HG02759 (cell line): ENCODE data around the gene SDSL.

ENCODE experiments used
- ATAC-seq: cut with Tn5 transposase; IDR thresholded peaks from one replicate; pipeline ENCODE4 v1.9.1; 2021; ENCODE audit warnings: mild to moderate bottlenecking, moderate library complexity; ENCODE audit not compliant: unreplicated experiment

Gene SDSL

DNA sequence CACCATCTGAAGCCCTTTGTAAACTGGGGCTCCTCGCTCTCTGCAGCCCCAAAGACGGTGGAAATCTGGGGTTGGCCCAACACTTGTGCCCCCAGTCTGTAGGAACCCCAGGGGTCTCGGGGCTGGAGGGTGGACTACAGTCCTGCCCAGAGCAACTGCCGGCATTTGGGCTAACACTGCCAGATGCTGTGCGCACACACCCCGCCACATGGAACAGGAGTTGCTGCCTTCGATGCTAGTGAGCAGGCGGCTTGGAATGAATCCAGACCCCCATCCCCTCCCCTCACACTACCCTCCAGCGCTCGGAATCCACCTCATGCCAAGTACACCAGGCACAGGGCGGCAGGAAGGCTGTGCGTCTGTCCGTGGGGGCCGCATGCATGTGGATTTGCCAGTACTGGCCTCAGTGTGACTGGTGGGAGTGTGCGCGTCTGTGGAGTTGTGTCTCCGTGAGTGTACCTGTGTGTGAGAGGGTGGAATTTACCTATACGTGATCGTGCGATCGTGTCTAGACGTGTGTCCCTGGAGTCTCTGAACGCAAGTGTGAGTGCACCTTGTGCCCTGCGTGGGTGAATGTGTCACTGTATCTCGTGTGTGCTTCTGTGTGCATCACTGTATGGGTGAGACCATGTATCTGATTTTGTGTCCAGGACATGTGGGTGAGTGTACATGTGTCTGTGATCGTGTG is 44.4 kb downstream of the SDSL start:
- no peak for ATAC-seq

DNA sequence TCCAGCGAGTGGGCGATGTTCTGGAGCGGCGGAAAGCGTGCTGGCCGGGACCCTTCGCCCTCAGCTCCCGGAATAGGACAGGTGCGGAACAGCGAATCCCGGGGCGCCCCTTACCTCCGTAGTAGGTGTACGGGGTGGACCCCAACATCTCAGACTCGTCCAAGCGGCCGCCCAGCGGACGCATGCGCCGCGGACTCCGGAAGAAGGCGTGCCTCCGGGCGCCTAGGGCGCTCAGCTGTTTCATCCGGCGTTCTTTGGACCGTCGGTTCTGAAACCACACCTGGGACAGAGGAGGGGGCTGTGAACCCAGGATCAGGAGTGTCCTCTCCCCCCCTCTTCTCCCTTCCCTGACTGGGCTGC is 44.9 kb downstream of the SDSL start:
- no peak for ATAC-seq

DNA sequence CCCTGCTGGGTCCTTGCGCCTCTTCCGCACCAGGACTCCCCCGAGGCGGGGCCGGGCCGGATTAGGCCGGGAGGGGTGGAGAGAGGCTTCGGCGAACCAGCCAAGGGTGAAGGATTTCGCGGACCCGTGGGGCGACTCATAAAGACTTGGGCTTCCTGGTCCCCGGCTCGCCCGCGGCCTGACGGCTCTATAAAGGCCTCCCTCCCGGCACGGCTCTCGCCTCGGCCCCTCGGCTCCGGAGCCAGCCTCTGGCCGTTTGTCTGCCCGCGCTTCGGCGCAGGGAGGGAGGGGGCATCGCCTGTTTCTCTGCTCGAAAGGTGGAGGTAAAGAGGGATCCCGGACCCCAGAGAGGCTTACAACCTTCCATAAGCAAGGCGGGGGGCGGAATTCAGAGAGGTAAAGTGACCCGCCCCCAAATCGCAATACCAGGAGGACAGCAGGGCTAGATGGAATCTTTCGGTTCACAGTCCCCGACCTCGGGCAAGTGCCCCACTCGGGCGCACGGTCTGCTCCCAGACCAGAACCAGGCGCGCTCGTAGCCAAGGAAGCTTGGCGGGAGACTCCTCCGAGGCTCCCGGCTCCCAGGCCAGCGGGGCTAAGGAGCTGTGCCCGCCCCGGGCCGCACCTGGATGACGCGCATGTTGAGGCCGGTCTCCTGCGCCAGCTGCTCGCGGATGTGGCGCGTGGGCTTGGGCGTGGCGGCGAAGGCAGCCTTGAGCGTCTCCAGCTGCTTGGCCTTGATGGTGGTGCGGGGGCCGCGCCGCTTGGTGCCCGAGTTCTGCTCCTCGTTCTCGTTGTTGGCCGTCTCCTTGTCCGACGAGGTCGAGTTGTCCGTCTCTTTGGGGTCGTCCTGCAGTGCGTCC is 45.6 kb downstream of the SDSL start:
- no peak for ATAC-seq

DNA sequence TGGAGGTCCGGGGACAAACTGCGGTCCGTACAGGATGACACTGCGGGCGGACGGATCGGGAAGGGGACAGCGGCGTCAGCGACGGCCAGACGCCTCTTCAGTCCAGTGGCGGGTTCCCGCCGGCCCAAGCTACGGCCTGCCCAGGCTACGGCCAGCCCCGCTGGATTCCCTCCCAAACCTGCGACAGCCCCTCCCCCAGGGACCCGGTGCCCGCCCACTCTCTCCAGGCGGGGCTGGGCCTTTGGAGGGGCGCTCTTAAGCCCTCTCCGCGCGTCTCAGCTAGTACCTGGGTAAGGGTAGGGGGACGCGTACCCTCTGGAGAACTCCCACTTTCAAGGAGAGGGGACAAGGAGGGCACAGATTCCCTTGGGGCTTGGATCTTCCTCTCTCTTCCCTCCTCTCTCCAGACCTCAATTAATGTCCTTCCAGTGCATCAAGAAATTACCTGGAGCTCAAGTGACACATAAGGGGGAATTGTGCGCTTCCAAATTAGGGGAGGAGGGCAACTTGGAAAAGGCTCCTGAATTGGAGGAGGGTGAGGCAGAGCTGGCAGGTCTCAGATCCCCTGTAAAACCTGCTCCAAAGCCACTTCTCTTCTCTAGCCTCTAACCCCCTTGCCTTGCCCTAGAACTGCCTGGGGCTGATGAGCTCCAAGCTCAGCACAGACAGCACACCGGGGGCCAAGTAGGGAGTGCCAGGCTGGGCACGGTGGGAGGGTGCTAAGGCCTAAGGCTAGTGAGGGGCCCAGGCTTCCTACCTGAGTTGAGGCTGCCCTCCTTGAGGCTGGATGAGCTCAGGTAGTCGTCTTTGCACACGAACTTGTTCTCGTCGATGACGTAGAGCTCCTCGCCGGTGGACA is 46.4 kb downstream of the SDSL start:
- ATAC-seq: no peak

DNA sequence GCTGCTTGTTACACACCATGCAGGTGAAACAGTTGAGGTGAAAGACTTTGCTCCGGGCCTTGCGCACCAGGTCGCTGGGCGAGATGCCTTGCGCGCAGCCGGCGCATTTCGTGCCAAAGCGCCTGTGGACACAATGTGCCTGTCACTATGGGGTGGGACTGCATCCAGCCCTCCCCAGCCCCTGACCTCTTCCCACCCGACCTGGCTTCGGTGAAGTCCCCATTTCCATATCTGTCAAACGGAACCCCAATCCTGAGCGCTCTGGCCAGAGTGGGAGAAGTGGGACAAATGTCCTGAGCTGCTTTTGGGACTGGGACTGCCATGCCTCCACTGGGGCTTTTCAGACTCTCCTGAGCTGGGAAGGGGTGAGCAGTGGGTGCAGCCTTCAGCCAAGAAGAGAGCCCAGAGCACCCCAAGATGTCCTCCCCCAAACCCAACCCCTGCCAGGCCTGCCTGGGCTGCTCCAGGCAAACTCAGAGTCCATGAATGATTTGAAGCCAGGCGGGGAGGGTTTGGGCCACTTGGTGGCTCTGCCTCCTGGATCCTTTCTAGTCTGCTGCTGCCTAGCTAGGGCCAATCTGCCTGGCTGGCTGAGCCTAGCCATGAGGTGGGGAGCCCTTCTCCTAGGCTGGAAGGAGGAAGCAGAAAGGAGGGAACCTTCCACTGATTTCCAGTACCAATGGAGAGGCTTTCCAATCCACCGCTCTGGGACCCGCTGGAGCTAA is 47.2 kb downstream of the SDSL start:
- ATAC-seq: no peak

DNA sequence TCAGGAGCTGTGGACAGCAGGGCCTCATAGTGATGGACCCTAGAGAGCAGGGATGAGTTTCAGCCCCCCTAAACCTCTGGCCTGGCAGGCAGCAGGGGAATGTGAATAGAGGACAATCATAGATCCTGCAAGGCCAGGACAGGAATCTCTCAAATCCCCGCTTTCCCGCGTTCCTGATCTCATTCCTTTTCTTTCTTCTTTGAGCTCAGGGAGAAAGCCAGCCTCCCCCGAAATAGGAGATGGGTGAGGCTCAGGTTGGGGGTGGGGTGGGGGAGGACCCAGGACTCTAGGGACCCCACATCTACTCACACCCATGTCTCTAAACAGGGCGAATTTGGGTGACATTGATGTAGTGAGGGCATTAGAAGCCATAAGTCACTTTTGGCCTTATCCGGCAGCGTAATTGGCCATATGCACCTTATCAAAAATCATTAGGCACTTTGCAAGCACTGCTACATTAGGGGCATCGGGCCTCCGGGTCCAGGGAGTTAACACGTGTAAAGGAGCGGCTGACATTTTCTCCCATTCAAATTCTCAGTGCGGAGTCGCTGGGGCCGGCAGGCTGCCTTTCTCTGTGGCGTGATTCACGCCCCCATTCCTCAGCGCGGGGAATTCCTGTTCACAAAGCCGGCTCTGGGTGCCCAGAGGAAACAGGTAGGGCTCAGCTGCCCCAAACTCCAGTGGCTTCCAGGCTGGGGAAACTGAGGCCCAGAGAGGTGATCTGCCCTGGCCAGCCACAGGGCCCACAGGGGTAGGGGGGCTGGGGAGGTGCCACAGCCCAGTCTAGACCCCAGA is 48.0 kb downstream of the SDSL start:
- no peak for ATAC-seq

DNA sequence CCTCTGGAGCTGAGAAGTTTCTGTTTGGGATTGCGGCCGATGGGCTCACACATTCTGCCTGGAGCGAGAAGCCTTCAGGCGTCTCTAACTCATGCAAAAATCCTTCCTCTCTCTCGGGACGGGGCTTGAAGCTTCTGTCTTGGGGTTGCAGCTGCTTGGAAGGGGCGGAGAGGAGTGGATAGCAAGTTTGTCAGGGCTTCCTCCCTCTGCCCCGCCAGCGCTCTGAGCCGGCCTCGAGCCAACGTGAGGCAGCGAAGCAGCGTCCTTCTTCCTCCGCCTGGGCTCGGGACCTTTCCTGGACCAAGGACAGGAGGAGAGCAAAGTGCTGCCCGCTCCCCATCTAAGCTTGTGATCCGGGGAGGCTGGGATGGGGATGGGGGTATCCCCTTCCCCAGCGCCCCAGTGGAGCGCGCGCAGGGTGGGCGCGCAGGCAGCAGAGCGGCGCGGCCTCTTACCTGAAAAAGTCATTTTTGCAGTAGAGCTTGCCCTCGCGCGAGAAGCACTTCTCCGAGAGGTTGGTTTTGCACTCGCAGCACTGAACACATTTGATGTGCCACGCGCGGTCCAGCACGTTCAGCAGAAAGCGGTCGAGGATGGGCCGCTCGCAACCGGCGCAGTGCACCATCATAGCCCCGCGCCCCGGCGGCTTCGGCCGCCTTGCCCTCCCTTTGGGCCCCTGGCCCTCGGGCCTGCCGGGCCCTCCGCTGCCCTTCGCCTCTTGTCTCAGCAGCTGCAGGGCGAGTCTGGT is 48.9 kb downstream of the SDSL start:
- no peak for ATAC-seq

DNA sequence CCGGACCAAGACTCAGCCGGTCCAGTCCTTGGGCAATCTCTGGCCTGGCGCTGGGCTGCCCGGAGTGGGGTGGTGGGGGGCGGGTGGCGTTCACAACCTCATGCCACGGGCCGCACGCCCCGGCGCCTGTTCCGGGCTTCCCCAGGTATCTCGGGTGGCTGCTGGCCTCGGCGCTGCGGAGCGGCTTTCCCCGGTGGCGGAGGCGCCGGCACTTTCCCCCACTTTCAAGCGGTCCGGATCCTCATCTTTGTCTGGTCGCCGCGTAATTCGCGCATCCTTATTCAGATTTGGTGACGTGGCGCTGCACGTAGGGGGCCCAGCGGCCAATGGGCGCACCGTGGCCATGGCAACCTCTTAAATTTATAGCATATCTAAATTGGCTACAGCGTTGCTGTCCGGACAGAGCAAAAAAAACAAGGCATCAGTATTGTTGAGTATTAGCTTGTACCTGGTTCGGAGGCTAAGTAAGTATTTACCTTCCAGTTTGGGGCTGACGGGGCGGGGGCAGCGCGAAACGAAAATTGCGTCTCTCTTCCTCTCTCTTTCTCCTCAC is 49.5 kb downstream of the SDSL start, which contains the start of gene LHX5:
TSS of gene LHX5 (minus strand) at position 253 of the 553 bp plus-strand sequence. CDS start 373 bp downstream, outside the sequence.
- ATAC-seq: no peak

DNA sequence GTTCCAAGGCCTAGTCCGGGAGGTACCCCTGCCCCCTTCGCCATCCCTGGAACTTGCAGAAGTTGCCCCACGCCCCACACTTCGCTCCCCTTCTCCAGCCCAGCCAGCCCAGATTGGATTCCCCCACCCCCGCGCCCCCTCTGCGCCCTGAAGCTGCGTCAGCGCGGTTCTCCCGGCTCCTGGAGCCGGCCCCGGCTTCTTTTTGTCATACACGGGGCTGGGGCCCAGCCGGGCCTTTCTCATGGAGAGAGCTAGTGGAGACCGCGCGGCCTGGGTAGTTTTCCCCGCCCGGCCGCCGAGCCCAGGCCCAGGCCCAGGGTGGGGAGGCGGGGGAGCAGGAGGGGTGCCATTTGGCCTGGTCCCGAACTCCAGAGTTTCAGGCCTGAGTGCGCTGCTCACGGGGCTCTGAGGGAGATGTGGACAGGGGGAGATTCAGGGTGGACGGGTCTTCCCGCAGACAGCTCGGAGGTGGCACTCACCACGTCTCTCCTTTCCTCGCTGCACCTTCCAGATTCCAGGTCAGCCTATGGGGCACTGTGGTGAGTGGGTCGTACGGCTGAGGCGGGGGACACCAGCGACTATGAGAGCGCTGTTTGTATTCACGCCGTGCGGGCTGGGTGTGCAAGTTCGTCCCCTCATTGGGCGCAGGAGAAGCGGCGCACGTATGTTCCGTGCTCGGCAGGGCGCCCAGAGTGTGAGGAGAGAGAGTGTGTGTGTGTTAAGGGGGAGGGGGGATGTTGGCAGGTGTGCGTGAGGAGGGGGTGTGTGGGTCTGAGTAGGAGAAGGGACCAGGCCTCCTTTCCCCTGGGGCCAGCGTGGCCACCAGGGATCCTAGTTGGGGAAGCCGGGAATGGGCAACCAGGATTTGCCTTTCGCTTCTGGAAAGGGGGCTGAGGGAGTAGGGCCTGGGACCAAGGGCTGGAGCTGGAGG is 50.3 kb downstream of the SDSL start:
- no peak for ATAC-seq

DNA sequence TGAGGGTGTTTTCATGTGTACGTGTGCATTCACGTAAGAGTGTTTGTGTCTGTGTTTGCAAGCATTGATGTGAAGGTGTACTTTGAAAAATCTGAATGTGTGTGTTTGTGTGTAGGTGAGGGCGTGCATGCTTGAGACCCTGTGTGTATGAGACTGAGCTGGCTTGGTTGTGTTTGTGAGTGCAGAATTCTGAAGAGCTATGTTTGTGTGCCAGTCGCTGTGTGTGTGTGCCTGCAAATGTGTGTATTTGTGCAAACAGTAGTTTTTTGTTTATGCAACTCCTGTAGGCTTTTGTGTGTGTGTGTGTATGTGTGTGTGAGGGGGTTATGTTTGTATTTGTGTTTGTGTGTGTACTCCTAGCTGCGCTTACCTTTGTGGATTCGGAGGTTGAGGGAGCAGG is 51.2 kb downstream of the SDSL start:
- ATAC-seq: no peak

DNA sequence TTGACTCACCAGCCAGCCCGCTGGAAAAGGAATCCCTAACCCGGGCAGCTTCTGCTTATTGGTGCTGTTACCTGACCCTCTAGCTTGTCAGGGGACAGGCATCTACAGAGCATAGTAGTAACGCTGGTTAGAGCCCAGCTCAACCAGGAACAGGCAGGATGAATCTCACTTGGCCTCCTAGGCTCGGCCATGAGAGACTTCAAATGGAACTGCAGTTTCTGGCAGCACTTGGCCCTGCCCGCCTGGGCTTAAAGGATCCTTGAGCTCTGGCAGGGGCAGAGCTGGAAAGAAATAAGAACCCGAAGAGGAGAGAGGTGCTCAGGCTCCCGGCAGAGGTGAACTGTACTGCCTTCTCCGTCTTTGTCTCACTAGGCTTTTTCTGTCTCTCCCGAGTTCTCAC is 51.8 kb downstream of the SDSL start:
- no peak for ATAC-seq

DNA sequence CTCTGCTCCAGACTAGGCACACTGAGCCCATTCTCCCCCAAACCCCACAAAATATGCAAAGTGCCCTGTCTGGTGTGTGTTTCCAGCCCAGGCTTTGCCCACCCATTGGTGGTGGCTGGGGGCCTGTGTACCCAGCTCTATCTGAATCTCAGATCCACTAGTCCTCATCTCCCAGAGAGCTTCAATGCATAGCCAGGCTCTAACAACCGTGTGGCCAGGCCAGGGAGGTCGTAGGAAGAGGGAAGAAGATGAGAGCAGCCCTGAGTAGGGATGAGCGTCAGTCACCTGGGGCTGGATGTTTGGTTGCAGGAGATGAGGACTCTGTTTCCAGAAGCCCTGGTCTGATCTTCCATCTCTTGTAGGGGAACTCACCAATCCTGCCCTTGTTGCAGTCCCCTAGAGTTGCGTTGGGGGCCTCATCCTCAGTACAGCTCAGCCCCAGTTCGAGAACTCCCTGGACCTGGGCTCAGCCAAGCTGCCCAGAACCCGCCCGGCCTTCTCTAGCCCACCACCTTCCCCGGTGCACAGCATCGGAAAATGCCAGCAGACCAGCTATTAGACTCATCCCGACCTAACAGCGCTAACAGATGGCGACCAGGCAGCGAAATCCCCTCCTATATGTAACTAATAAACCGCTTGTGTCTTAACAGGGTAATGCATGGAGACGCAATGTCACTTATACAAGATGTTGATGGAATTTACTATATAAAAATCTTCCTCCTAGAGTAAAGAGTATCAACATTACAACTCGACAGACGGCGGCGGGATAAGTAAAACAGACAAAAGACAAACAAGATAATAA is 52.7 kb downstream of the SDSL start:
- no peak for ATAC-seq

DNA sequence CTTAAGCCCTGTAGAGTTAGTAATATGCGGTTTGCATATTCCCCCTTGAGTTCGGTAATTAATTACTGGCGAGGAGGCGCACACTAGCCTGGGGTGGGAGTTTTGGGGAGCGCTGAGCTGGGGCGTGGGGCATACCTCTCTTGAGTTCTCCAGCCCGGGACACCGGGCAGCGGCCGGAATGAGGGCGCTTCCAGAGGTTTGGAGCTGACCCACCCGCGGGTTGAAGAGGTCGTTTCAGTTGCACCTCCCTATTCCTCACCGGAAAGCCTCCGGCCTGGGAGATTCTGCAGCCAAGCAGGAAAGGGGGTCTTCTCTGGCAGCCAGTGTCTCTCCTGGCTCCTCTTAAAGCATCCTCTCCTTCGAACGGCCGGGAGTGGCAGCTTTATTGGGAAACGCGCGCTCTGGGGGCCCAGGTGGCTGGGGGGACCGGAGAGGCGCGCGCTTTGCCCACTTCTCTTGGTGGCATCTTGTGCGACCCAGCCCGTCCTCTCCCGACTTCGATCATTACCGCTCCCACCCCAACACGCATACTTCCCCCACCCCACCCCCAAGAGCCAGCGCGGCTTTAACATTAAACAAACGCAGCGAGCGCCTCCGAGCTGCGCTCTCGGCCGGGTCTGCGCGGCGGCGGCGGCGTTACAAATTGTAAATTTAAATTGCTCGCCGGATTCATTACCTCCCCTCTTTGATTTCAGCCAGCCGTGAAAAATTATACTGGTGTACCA is 53.4 kb downstream of the SDSL start:
- ATAC-seq: no peak

DNA sequence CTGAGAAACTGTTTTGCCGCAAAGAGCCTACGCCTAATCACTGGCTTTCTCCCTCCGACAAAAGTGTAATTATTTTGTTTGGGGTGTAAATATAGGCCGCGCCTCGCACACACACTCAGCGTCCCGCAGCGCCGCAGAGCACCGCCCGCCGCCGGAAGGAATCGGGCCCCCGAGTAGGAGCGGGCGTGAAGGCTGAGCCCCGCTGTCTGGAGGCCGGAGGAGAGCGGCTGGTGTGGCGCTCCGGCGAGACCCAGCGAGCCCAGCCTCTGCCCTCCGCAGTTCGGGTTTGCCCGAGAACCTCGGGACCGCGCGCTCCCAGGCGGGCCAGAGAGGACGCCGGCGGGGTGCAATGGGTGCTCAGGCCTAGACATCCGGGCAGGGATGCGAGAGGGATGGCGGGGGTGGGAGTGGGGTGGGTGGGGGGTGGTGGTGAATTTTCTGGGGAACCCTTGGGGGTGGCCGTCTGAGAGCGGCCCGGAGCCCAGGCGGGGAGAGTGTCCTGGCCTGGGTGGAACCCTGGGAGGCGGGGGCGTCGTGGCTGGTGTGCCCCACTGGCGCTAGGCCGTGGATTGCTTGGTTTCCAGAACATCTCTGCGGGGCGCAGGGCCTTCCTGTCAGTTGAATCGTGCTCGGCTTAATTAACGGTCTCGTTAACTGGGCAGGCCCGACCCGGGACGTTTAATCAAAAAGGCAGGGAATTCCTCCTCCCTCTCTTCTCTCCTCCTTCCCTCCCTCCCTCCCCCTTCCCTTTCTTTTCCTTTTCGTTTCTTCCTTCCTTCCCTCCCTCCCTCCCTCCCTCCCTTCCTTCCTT is 54.2 kb downstream of the SDSL start:
- ATAC-seq: no peak

DNA sequence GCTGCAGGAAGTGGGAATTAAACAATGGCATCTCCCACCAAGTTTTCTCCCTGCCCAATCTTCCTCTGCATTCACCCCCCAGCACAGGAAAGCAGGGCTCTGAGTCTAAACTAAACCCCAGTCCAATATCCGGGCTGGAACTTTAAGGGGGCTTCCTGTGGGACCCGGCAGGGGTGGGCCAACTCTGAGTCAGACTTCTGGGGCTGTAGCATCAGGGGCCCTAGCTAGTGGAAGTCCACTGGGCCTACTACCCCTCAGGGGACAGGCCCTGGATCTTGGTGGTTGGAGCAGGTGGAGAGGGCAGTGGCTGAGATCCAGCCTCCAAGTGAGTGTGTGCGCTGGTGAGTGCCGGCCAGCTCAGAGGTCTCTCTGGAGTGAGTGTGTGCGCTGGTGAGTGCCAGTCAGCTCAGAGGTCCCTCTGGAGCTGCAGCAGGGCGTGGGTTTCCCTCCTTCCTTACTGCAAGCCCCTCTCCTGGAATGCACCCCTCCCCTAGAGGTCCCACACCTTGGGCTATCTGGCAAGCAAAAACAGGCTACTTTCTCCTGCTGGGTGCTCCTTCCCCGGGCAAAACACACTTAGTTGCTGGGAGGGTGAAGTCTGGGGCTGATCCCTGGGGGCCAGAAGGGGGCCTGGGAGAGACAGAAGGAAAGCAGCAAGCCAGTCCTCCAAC is 55.1 kb downstream of the SDSL start:
- no peak for ATAC-seq
